Osteoblast (primary cell): Measurements from ENCODE around the gene GDA. TPM values are rescaled to one million over a fixed set of nuclear protein-coding genes. Genes with fewer than 3 reads are reported as not detected.

ENCODE experiments used
- DNase-seq: peaks from one replicate; pipeline ENCODE4 v3.0.0; 2011; ENCODE audit warnings: low spot score, mixed read lengths; ENCODE audit not compliant: insufficient read length; ENCODE audit errors: missing footprints
- H2AFZ ChIP-seq: 2 replicates; pipeline ENCODE4 v1.6.0; 2011; ENCODE audit warnings: mild to moderate bottlenecking, low read length
- H3K27ac ChIP-seq: 2 replicates; pipeline ENCODE4 v1.5.1; 2011; ENCODE audit warnings: mild to moderate bottlenecking, low read depth, low read length, moderate library complexity
- H3K27me3 ChIP-seq: 2 replicates; pipeline ENCODE4 v1.6.0; 2012; ENCODE audit warnings: mild to moderate bottlenecking, control low read depth, inconsistent platforms, low read length, moderate library complexity; ENCODE audit not compliant: insufficient read depth
- H3K36me3 ChIP-seq: 2 replicates; pipeline ENCODE4 v1.5.1; 2011; ENCODE audit warnings: mild to moderate bottlenecking, low read length, control low read depth, moderate library complexity; ENCODE audit not compliant: insufficient read depth
- H3K4me1 ChIP-seq: 2 replicates; pipeline ENCODE4 v1.5.1; 2011; ENCODE audit warnings: mild to moderate bottlenecking, low read length, control low read depth, moderate library complexity; ENCODE audit not compliant: insufficient read depth
- H3K4me2 ChIP-seq: 2 replicates; pipeline ENCODE4 v1.6.0; 2011; ENCODE audit warnings: mild to moderate bottlenecking, low read length; ENCODE audit not compliant: insufficient read depth
- H3K4me3 ChIP-seq: fragments of 200-600 bp; sonication (generic); 3 replicates; pipeline ENCODE4 v1.5.1; 2012; ENCODE audit warnings: mild to moderate bottlenecking, low read length, inconsistent platforms; ENCODE audit not compliant: insufficient read depth
- H3K79me2 ChIP-seq: 2 replicates; pipeline ENCODE4 v1.6.0; 2012; ENCODE audit warnings: mild to moderate bottlenecking, low read length, control low read depth, inconsistent platforms; ENCODE audit not compliant: insufficient read depth
- H3K9me3 ChIP-seq: 2 replicates; pipeline ENCODE4 v1.5.1; 2011; ENCODE audit warnings: low read depth, low read length, control low read depth
- H4K20me1 ChIP-seq: 2 replicates; pipeline ENCODE4 v1.6.0; 2012; ENCODE audit warnings: mild to moderate bottlenecking, low read length, control low read depth; ENCODE audit not compliant: insufficient read depth
- CTCF ChIP-seq: IDR thresholded peaks from 2 replicates; pipeline ENCODE4 v1.5.1; 2011; ENCODE audit warnings: mild to moderate bottlenecking, low read depth, low read length, moderate library complexity; ENCODE audit errors: extremely low read depth
- total RNA-seq: library from RNA; depleted of rRNA; stranded (reverse); fragments of >200 nt; gene quantifications from 2 replicates; pipeline ENCODE4 v1.2.3, GENCODE V29; 2012

GDA gene
- total RNA-seq, 1 donor: not detected

- TF ChIP-seq CTCF: no peak
These were observed 98.3 kb downstream of the GDA start for GRCh38 chr9:72247549-72247948.

GRCh38 chr9:72251589-72251988 is 102.3 kb downstream of the GDA start:
- H3K4me2 ChIP-seq: no peak overlapping the region
- TF ChIP-seq CTCF: no peak

More at GRCh38 chr9:72247549-72247948, 98.3 kb downstream of the GDA start:
- Histone ChIP-seq H3K27ac (no peak overlapping the region), H3K79me2 (no peaks in the 10 kb centered on the region), H3K4me1 (no peaks in the 10 kb centered on the region), H2AFZ (no peak overlapping the region), H3K36me3 (no peaks in the 10 kb centered on the region), H3K4me3 (no peak overlapping the region), H3K4me2 (no peak overlapping the region), H3K27me3 (no peaks in the 10 kb centered on the region), H4K20me1 (no peaks in the 10 kb centered on the region), H3K9me3 (no peaks in the 10 kb centered on the region)
- DNase-seq: no peak

GRCh38 chr9:72254901-72255545 is 105.8 kb downstream of the GDA start:
- Histone ChIP-seq H3K4me3 (no peak overlapping the region), H2AFZ (no peak overlapping the region), H3K27me3 (peaks cover 3% of the 10 kb centered on the region), H3K79me2 (no peaks in the 10 kb centered on the region), H3K4me1 (no peaks in the 10 kb centered on the region), H4K20me1 (no peaks in the 10 kb centered on the region), H3K36me3 (no peaks in the 10 kb centered on the region), H3K4me2 (no peak overlapping the region), H3K27ac (no peak overlapping the region), H3K9me3 (no peaks in the 10 kb centered on the region)
- DNase-seq: no peak
- TF ChIP-seq CTCF: no peak

More at GRCh38 chr9:72251589-72251988, 102.3 kb downstream of the GDA start:
- no peaks in the 10 kb centered on the region for H3K36me3 ChIP-seq
- H3K27me3 ChIP-seq: peaks cover 3% of the 10 kb centered on the region
- H3K79me2 ChIP-seq: no peaks in the 10 kb centered on the region
- H3K4me3 ChIP-seq: no peak overlapping the region
- H2AFZ ChIP-seq: no peak overlapping the region
- no peaks in the 10 kb centered on the region for H4K20me1 ChIP-seq
- H3K9me3 ChIP-seq: no peaks in the 10 kb centered on the region
- H3K27ac ChIP-seq: no peak overlapping the region
- no peak for DNase-seq
- H3K4me1 ChIP-seq: no peaks in the 10 kb centered on the region

- no peaks in the 10 kb centered on the region for H3K36me3 ChIP-seq
- no peaks in the 10 kb centered on the region for H4K20me1 ChIP-seq
- H3K4me2 ChIP-seq: no peak overlapping the region
- peaks cover 3% of the 10 kb centered on the region for H3K27me3 ChIP-seq
- no peak overlapping the region for H3K27ac ChIP-seq
- H2AFZ ChIP-seq: no peak overlapping the region
- H3K4me1 ChIP-seq: no peaks in the 10 kb centered on the region
- no peak for TF ChIP-seq CTCF
- H3K4me3 ChIP-seq: no peak overlapping the region
- no peaks in the 10 kb centered on the region for H3K79me2 ChIP-seq
- H3K9me3 ChIP-seq: no peaks in the 10 kb centered on the region
- DNase-seq: no peak
These were observed 106.3 kb downstream of the GDA start for GRCh38 chr9:72255569-72255968.
